Cardiac fibroblast (primary cell): ENCODE data around the gene ATP5F1D.

Experiments used
- DNase-seq, 2 donors: peaks; one replicate each; pipeline versions ENCODE4 v3.0.0 to v3.0.0-alpha.2; 2010; ENCODE audit warnings: low read depth in 2 of 2
- H3K4me3 ChIP-seq, 2 donors: replicated peaks in 1 of 2; 1 replicate in 1 of 2; 2 replicates in 1 of 2; pipeline ENCODE4 v1.5.1; 2011; ENCODE audit warnings: low read depth in 2 of 2, low read length in 2 of 2, mild to moderate bottlenecking in 2 of 2, moderate library complexity in 1 of 2
- TF ChIP-seq, protein P1 (sequence below): IDR thresholded peaks from one replicate; pipeline ENCODE4 v1.5.1; 2011; ENCODE audit warnings: low read depth, mild to moderate bottlenecking, low read length, inconsistent platforms

Gene ATP5F1D

DNA sequence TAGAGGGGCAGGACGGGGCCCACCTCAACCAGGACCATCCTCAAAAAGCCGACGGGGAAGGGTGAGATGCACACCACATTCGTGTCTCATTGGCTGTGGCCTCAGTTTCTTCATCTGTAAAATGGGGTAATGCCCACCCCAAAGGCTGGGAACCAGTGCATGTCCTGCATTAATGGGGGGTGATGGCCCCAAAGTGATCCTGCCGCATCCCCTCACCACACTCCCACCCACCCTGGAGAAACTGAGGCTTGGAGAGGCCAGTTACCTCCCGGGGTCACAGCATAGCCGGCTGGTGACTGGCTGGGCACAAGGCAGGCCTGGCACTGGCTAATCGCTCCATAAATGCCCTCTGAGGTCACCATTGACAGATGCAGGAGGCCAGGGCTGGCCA lies 6.2 kb downstream of the ATP5F1D start:
- DNase-seq, result no peak
- TF ChIP-seq, protein P1, sequence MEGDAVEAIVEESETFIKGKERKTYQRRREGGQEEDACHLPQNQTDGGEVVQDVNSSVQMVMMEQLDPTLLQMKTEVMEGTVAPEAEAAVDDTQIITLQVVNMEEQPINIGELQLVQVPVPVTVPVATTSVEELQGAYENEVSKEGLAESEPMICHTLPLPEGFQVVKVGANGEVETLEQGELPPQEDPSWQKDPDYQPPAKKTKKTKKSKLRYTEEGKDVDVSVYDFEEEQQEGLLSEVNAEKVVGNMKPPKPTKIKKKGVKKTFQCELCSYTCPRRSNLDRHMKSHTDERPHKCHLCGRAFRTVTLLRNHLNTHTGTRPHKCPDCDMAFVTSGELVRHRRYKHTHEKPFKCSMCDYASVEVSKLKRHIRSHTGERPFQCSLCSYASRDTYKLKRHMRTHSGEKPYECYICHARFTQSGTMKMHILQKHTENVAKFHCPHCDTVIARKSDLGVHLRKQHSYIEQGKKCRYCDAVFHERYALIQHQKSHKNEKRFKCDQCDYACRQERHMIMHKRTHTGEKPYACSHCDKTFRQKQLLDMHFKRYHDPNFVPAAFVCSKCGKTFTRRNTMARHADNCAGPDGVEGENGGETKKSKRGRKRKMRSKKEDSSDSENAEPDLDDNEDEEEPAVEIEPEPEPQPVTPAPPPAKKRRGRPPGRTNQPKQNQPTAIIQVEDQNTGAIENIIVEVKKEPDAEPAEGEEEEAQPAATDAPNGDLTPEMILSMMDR, result no peak
- H3K4me3 ChIP-seq, result peak overlapping the region; percentile 42 to 74

DNA sequence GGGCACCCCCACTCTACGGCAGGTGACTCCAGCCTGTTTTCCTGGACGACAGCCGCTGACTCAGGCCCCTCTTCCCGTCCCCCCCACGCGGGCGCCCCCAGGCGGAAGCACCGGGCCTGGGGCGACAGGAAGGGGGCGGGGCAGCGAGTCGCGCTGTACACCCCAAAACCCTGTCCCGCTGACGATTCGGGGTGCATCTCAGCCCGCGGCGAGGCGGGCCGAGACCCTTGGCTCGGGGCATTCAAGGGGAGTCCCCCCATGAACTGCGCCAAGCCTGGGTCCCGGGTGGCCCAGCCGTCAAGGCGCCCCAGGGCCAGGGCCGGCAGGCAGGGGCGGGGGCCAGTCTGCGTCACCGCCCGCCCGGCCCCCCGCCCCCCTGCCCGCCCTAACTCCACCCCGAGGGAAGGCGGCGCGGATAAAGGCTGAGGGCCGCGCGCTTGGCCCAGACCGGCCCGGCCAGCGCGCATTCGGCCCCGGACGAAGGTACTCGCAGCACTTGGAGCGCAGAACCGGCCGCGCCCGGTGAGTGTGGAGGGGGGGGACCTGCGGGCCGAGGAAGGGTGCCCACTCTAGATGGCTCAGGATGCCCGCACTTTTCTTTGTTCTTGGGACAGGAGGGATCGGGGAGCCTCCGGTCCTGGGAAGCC lies 6.7 kb downstream of the ATP5F1D start, which contains the start of gene MIDN:
Gene MIDN (plus strand): TSS at position 445 of the 647 bp plus-strand sequence. CDS start 1,714 bp downstream, outside the sequence.
- TF ChIP-seq, protein P1, result peak; percentile 25
- peak; percentile 92 to 95 for DNase-seq
- H3K4me3 ChIP-seq, result peak within 1 kb of the TSS; percentile 64 to 74

DNA sequence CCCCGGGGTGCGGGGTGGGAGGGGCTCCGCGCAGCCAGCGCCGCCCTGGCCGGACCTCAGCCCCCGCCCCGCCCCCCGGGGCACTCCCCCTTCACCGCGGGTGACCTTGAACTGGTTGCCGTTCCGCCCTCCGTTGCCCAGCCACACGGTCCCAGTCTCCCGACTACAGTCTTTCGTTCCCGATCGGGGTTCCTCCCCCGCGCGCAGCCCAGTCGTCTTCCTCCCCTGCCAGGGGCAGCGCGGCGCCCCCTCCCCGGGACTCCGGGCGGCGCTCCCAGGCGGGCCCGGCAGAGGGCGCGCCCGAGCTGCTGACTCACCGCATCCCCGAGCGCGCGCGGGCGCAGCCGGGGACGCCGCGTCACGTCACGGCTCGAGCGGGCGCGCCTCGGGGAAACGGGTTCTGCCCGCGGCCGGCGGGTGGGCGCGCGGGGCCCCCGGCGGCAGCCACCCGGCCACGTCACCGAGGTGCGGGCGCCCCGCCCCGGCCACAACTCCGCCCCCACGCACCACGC lies 7.3 kb downstream of the ATP5F1D start:
- TF ChIP-seq, protein P1, result peak; percentile 29
- peak overlapping the region; percentile 64 to 74 for H3K4me3 ChIP-seq
- peak in 1 of 2 donors; percentile 86 for DNase-seq

DNA sequence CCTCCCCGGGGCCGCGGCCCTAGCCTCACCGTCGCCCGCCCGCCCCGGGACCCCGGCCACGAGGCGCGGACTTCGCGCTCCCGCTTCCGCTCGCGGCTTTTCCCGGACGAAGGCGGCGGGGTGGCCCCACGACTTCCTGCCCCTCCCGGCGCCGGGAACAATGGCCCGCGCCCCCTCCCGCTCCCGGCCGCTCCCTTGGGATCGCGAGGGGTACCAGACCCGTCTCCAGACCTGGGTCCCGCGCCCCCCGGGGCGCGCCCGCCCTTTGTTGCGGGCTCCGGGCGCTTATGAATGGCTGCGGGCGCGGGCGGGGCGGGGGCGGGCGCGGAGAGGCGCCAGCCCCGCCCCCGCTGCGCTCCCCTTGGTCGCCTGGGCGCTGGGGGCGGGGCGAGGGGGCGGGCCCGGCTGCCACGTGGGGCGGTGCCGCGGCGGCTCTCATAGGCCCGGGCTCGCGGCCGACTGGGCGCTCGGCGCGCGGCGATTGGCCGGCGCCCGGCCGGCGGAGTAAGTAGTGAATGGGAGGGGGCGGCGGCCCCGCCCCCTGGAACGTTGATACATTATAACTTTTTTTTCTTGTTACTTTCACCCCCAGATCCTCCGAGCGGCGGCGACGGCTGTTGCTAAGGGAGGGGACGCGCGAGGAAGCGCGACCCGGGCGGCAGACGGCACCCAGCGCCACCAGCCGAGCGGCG lies 7.9 kb downstream of the ATP5F1D start:
- TF ChIP-seq, protein P1, result no peak
- DNase-seq, result peak; percentile 96 to 98
- peak overlapping the region; percentile 61 to 74 for H3K4me3 ChIP-seq

DNA sequence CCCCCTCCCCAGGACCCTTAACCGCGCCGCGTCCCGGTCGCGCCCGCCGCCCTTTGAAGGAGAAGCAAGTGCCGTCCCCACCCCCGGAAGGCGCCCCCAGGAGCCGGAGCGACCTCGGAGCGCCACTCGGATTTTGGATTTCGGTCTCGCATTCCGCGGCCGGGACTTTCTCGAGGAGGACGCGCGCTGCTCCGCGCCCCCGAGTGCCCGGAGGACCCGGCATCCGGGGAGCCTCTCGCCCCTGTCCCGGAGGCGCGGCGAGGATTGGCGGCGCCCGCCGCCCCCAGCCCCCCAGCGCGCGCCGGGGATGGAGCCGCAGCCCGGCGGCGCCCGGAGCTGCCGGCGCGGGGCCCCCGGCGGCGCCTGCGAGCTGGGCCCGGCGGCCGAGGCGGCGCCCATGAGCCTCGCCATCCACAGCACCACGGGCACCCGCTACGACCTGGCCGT lies 8.5 kb downstream of the ATP5F1D start:
- DNase-seq, result no peak
- H3K4me3 ChIP-seq, result peak overlapping the region; percentile 67 to 81
- TF ChIP-seq, protein P1, result no peak

DNA sequence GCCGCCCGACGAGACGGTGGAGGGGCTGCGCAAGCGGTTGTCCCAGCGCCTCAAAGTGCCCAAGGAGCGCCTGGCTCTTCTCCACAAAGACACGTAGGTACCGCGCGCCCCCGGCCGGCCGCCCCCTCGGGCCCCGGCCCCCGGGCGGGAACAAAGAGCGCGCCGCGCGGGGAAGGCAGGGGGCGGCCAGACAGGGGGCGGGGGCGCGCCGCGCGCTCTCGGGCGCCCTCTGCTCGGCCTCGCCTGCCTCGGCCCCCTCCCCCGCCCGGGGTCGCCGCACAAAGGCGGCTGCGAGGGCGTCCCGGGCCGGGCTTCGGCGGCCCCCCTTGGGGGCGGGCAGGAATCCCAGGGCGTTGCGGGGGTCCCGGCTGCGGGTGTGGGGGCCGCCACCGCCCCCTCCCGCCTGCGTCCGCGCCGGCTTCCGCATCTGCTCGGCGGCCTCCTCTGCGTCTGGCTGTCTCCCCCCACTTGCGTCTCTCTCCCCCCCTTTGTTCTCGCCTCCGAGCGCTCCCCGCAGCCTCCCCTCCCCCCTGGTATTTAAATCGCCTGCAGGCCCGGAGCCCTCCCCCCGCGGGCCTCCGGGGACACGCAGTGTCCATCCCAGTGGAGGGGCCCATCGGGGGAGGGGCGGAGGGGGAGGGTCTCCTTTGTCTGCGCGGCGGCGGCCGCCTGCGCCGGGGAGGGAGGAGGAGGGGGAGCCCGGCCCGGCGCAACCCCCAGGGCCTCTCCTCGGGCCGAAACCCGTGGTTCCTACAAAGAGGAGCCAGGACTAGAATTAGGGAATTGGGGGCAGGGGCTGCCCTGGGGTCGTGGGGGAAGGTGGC lies 9.1 kb downstream of the ATP5F1D start:
- TF ChIP-seq, protein P1, result no peak
- peak overlapping the region; percentile 67 to 81 for H3K4me3 ChIP-seq
- DNase-seq, result peak; percentile 65 to 86
